Endothelial cell of umbilical vein (primary cell): ENCODE data around the gene TUBB4A. TPM values are rescaled to one million over a fixed set of nuclear protein-coding genes. Genes with fewer than 3 reads are reported as not detected.

ENCODE experiments used
- BruUV-seq: library from RNA; stranded (reverse); fragments of 400-500 nt; replicated peaks from 2 replicates; lab custom pipeline; 2021; lab: Mats Ljungman, UMichigan
- CTCF ChIA-PET: fragments of 300-600, 350-600 bp; sonication (Branson Sonifier 250); formaldehyde crosslinking; loops from one replicate; lab custom pipeline; 2021; ENCODE audit warnings: antibody characterized with exemption, inconsistent platforms; lab: Charles Lee
- POLR2A ChIA-PET: fragments of 300-600, 350-600 bp; sonication (Branson Sonifier 250); formaldehyde crosslinking; loops from one replicate; lab custom pipeline; 2021; ENCODE audit warnings: antibody characterized with exemption, inconsistent platforms; lab: Charles Lee
- DNase-seq: peaks from one replicate; pipeline ENCODE4 v3.0.0-alpha.2; 2011; ENCODE audit warnings: low read depth, low spot score
- FAIRE-seq: peaks from 2 replicates; lab custom pipeline; 2011; peaks lifted over from hg19 to GRCh38; lab: Jason Lieb, UNC
- H2AFZ ChIP-seq: 2 replicates; pipeline ENCODE4 v1.6.0; 2012; ENCODE audit warnings: low read depth, low read length, control low read depth, inconsistent platforms
- H3K27ac ChIP-seq: 2 replicates; pipeline ENCODE4 v1.5.1; 2011; ENCODE audit warnings: low read depth, mild to moderate bottlenecking, control low read depth, low read length, moderate library complexity; ENCODE audit not compliant: insufficient read depth
- H3K27me3 ChIP-seq, 2 experiments: 2 replicates each; pipeline versions ENCODE4 v1.6.0 to v1.6.1; 2011; ENCODE audit warnings: low read length in 2 of 2, mixed read lengths in 1 of 2; ENCODE audit not compliant: control insufficient read depth in 2 of 2, insufficient read depth in 2 of 2
- H3K36me3 ChIP-seq, 2 experiments: 2 replicates in 1 of 2; 3 replicates in 1 of 2; pipeline ENCODE4 v1.5.1; 2011; ENCODE audit warnings: low read length in 2 of 2, mild to moderate bottlenecking in 1 of 2, moderate library complexity in 1 of 2; ENCODE audit not compliant: control insufficient read depth in 2 of 2, insufficient read depth in 2 of 2; ENCODE audit errors: extremely low read depth in 1 of 2
- H3K4me1 ChIP-seq: 3 replicates; pipeline ENCODE4 v1.5.1; 2011; ENCODE audit warnings: mild to moderate bottlenecking, low read length; ENCODE audit not compliant: control insufficient read depth, insufficient read depth; ENCODE audit errors: extremely low read depth
- H3K4me2 ChIP-seq: 2 replicates; pipeline ENCODE4 v1.6.1; 2011; ENCODE audit warnings: low read length, control low read depth, mixed read lengths; ENCODE audit not compliant: insufficient read depth
- H3K4me3 ChIP-seq, 3 experiments: fragments of 200-600 bp in 1 of 3; sonication (generic), shearing (Covaris generic) in 1 of 3; replicated peaks in 1 of 3; 2 replicates each; pipeline ENCODE4 v1.5.1; 2011 to 2016; ENCODE audit warnings: control low read depth in 3 of 3, low read length in 3 of 3, mild to moderate bottlenecking in 2 of 3, inconsistent platforms in 1 of 3, low read depth in 1 of 3, moderate library complexity in 1 of 3; ENCODE audit not compliant: insufficient read depth in 1 of 3
- H3K79me2 ChIP-seq: 2 replicates; pipeline ENCODE4 v1.6.0; 2012; ENCODE audit warnings: low read length, inconsistent platforms; ENCODE audit not compliant: control insufficient read depth, insufficient read depth
- H3K9ac ChIP-seq: replicated peaks from 2 replicates; pipeline ENCODE3; 2011; ENCODE audit warnings: low read length, control low read depth; ENCODE audit not compliant: insufficient read depth; ENCODE audit errors: extremely low read depth
- H3K9me1 ChIP-seq: replicated peaks from 3 replicates; pipeline ENCODE4 v1.6.0; 2011; ENCODE audit warnings: mild to moderate bottlenecking, low read length; ENCODE audit not compliant: control insufficient read depth, insufficient read depth; ENCODE audit errors: extremely low read depth
- H3K9me3 ChIP-seq: replicated peaks from 2 replicates; pipeline ENCODE4 v1.5.1; 2012; ENCODE audit warnings: low read length, inconsistent platforms; ENCODE audit not compliant: control insufficient read depth, insufficient read depth
- H4K20me1 ChIP-seq: replicated peaks from 2 replicates; pipeline ENCODE3; 2011; ENCODE audit warnings: mild to moderate bottlenecking, low read length; ENCODE audit not compliant: control insufficient read depth, insufficient read depth; ENCODE audit errors: extremely low read depth
- CTCF ChIP-seq, 2 donors: IDR thresholded peaks; 1 replicate in 1 of 2; 2 replicates in 1 of 2; pipeline ENCODE4 v1.5.1; 2011; ENCODE audit warnings: low read length in 2 of 2, mild to moderate bottlenecking in 2 of 2, moderate library complexity in 2 of 2, control low read depth in 1 of 2, inconsistent platforms in 1 of 2, low read depth in 1 of 2; ENCODE audit not compliant: insufficient read depth in 1 of 2; ENCODE audit errors: extremely low read depth in 1 of 2
- EZH2 ChIP-seq: IDR thresholded peaks from 2 replicates; pipeline ENCODE4 v1.6.1; 2012; ENCODE audit warnings: borderline replicate concordance, low read depth, mild to moderate bottlenecking, moderate library complexity, low read length, inconsistent platforms; ENCODE audit not compliant: severe bottlenecking
- FOS ChIP-seq: IDR thresholded peaks from 2 replicates; pipeline ENCODE4 v1.6.1; 2011; ENCODE audit warnings: mild to moderate bottlenecking, low read length, moderate library complexity, borderline replicate concordance; ENCODE audit not compliant: insufficient read depth
- GATA2 ChIP-seq: IDR thresholded peaks from 2 replicates; pipeline ENCODE4 v1.7.0; 2011; ENCODE audit warnings: low read depth, mild to moderate bottlenecking, moderate library complexity, mixed read lengths, low read length; ENCODE audit not compliant: insufficient read length, insufficient read depth
- JUN ChIP-seq: IDR thresholded peaks from 2 replicates; pipeline ENCODE4 v1.6.1; 2011; ENCODE audit warnings: borderline replicate concordance, low read depth; ENCODE audit not compliant: insufficient read length, insufficient read depth
- MAX ChIP-seq: IDR thresholded peaks from 2 replicates; pipeline ENCODE4 v1.6.1; 2011; ENCODE audit not compliant: insufficient read depth, insufficient read length
- MYC ChIP-seq: IDR thresholded peaks from one replicate; pipeline ENCODE4 v1.6.1; 2011; ENCODE audit warnings: mild to moderate bottlenecking, low read depth, low read length
- POLR2A ChIP-seq: IDR thresholded peaks from 2 replicates; pipeline ENCODE4 v1.6.1; 2012; ENCODE audit warnings: low read depth, mild to moderate bottlenecking, control low read depth, low read length
- POLR2AphosphoS5 ChIP-seq: IDR thresholded peaks from 2 replicates; pipeline ENCODE4 v1.6.1; 2012; ENCODE audit warnings: low read depth, mild to moderate bottlenecking, control low read depth, low read length, moderate library complexity; ENCODE audit not compliant: insufficient read depth
- dilution Hi-C: fragments of 300-500 bp; cut with MboI; formaldehyde crosslinking; loops from one replicate; pipeline ENCODE4 v1.15.0; 2019; ENCODE audit warnings: low sequenced_read_pairs; ENCODE audit not compliant: extremely low pct_ligation_motif_present
- intact Hi-C: fragments of 100-400 bp; cut with micrococcal nuclease; formaldehyde crosslinking; loops from one replicate; pipeline ENCODE4 v1.10.0; 2022
- polyA plus RNA-seq, 4 experiments: library from polyadenylated mRNA; depleted of rRNA in 3 of 4; stranded (reverse) in 3 of 4; unstranded in 1 of 4; fragments of >200 nt; gene quantifications; 2 replicates each; pipeline versions ENCODE4 v1.2.1 to v1.2.3, GENCODE V29; 2011 to 2012; ENCODE audit warnings: missing spikeins in 1 of 4
- total RNA-seq: library from RNA; stranded (reverse); gene quantifications from 2 replicates; pipeline ENCODE4 v1.2.3, GENCODE V29; 2021

The TUBB4A gene
- total and polyA plus RNA-seq, 2 donors (not counting 3 experiments of a cell fraction or from before 2014, with no cell fraction given) = not detected

GRCh38 chr19:6532244-6532999 is 30.3 kb upstream of the TUBB4A start:
- DNase-seq = no peak
- TF ChIP-seq JUN (no peak), EZH2 (peak; percentile 4), MAX (no peak)
- H3K4me3 ChIP-seq = no peak overlapping the region
- H3K4me2 ChIP-seq = no peak overlapping the region
- peaks cover 17 to 20% of the 10 kb centered on the region in 2 experiments for H3K27me3 ChIP-seq
- dilution Hi-C loops = no loop called here
- H2AFZ ChIP-seq = no peak overlapping the region
- no peaks in the 10 kb centered on the region for H3K9me1 ChIP-seq
- H3K79me2 ChIP-seq = no peaks in the 10 kb centered on the region
- no peaks in the 10 kb centered on the region for H3K9me3 ChIP-seq
- FAIRE-seq = no peak
- CTCF ChIA-PET = no interaction called here
- peaks cover 4% of the 10 kb centered on the region for H3K4me1 ChIP-seq
- POLR2A ChIA-PET = no interaction called here
- BruUV-seq = no TSS peak
- no peak overlapping the region for H3K27ac ChIP-seq
- intact Hi-C loops = loop anchor here (5.0 kb wide), 1 partner anchor 205 kb away; the partner anchor contains the start of genes GPR108 and TRIP10
- no peaks in the 10 kb centered on the region for H3K36me3 ChIP-seq
- no peaks in the 10 kb centered on the region for H4K20me1 ChIP-seq
- no peak overlapping the region for H3K9ac ChIP-seq

- Histone ChIP-seq H3K9me1 (no peaks in the 10 kb centered on the region), H3K9me3 (no peaks in the 10 kb centered on the region), H3K4me3 (no peak overlapping the region), H3K27ac (no peak overlapping the region), H3K4me2 (no peak overlapping the region), H3K27me3 (peaks cover 17 to 20% of the 10 kb centered on the region in 2 experiments), H2AFZ (no peak overlapping the region), H3K36me3 (no peaks in the 10 kb centered on the region), H3K9ac (no peak overlapping the region), H3K79me2 (no peaks in the 10 kb centered on the region), H3K4me1 (peaks cover 4% of the 10 kb centered on the region), H4K20me1 (no peaks in the 10 kb centered on the region)
- TF ChIP-seq MAX = no peak
- no peak for TF ChIP-seq JUN
- no peak for TF ChIP-seq POLR2A
- TF ChIP-seq GATA2 = no peak
- no peak for TF ChIP-seq FOS
- no peak for TF ChIP-seq EZH2
- TF ChIP-seq CTCF (IDR thresholded peaks at IDR 0.05; ENCODE audit: extremely low read depth in 1 of 2, insufficient read depth in 1 of 2, low read depth in 1 of 2, low read length in 2 of 2) = no peak
- TF ChIP-seq POLR2AphosphoS5 = no peak
- TF ChIP-seq MYC = no peak
- dilution Hi-C loops (no loop called here), intact Hi-C loops (loop anchor here (5.0 kb wide), 1 partner anchor 205 kb away; the partner anchor contains the start of genes GPR108 and TRIP10)
- FAIRE-seq (no peak), DNase-seq (no peak)
- BruUV-seq = no TSS peak
- CTCF ChIA-PET = no interaction called here
- POLR2A ChIA-PET = no interaction called here
These were observed 29.8 kb upstream of the TUBB4A start for GRCh38 chr19:6531956-6532243.
